Endothelial cell of umbilical vein (primary cell): Measurements from ENCODE around the gene CARD19. TPM values are rescaled to one million over a fixed set of nuclear protein-coding genes. Genes with fewer than 3 reads are reported as not detected.

Experiments used
- BruUV-seq: library from RNA; stranded (reverse); fragments of 400-500 nt; replicated peaks from 2 replicates; lab custom pipeline; 2021; lab: Mats Ljungman, UMichigan
- CTCF ChIA-PET: fragments of 300-600, 350-600 bp; sonication (Branson Sonifier 250); formaldehyde crosslinking; loops from one replicate; lab custom pipeline; 2021; ENCODE audit warnings: antibody characterized with exemption, inconsistent platforms; lab: Charles Lee
- POLR2A ChIA-PET: fragments of 300-600, 350-600 bp; sonication (Branson Sonifier 250); formaldehyde crosslinking; loops from one replicate; lab custom pipeline; 2021; ENCODE audit warnings: antibody characterized with exemption, inconsistent platforms; lab: Charles Lee
- DNase-seq: peaks from one replicate; pipeline ENCODE4 v3.0.0-alpha.2; 2011; ENCODE audit warnings: low read depth, low spot score
- FAIRE-seq: peaks from 2 replicates; lab custom pipeline; 2011; peaks lifted over from hg19 to GRCh38; lab: Jason Lieb, UNC
- H2AFZ ChIP-seq: 2 replicates; pipeline ENCODE4 v1.6.0; 2012; ENCODE audit warnings: low read depth, low read length, control low read depth, inconsistent platforms
- H3K27ac ChIP-seq: 2 replicates; pipeline ENCODE4 v1.5.1; 2011; ENCODE audit warnings: low read depth, mild to moderate bottlenecking, control low read depth, low read length, moderate library complexity; ENCODE audit not compliant: insufficient read depth
- H3K27me3 ChIP-seq, 2 experiments: 2 replicates each; pipeline versions ENCODE4 v1.6.0 to v1.6.1; 2011; ENCODE audit warnings: low read length in 2 of 2, mixed read lengths in 1 of 2; ENCODE audit not compliant: control insufficient read depth in 2 of 2, insufficient read depth in 2 of 2
- H3K36me3 ChIP-seq, 2 experiments: 2 replicates in 1 of 2; 3 replicates in 1 of 2; pipeline ENCODE4 v1.5.1; 2011; ENCODE audit warnings: low read length in 2 of 2, mild to moderate bottlenecking in 1 of 2, moderate library complexity in 1 of 2; ENCODE audit not compliant: control insufficient read depth in 2 of 2, insufficient read depth in 2 of 2; ENCODE audit errors: extremely low read depth in 1 of 2
- H3K4me1 ChIP-seq: 3 replicates; pipeline ENCODE4 v1.5.1; 2011; ENCODE audit warnings: mild to moderate bottlenecking, low read length; ENCODE audit not compliant: control insufficient read depth, insufficient read depth; ENCODE audit errors: extremely low read depth
- H3K4me2 ChIP-seq: 2 replicates; pipeline ENCODE4 v1.6.1; 2011; ENCODE audit warnings: low read length, control low read depth, mixed read lengths; ENCODE audit not compliant: insufficient read depth
- H3K4me3 ChIP-seq, 3 experiments: fragments of 200-600 bp in 1 of 3; sonication (generic), shearing (Covaris generic) in 1 of 3; replicated peaks in 1 of 3; 2 replicates each; pipeline ENCODE4 v1.5.1; 2011 to 2016; ENCODE audit warnings: control low read depth in 3 of 3, low read length in 3 of 3, mild to moderate bottlenecking in 2 of 3, inconsistent platforms in 1 of 3, low read depth in 1 of 3, moderate library complexity in 1 of 3; ENCODE audit not compliant: insufficient read depth in 1 of 3
- H3K79me2 ChIP-seq: 2 replicates; pipeline ENCODE4 v1.6.0; 2012; ENCODE audit warnings: low read length, inconsistent platforms; ENCODE audit not compliant: control insufficient read depth, insufficient read depth
- H3K9ac ChIP-seq: replicated peaks from 2 replicates; pipeline ENCODE3; 2011; ENCODE audit warnings: low read length, control low read depth; ENCODE audit not compliant: insufficient read depth; ENCODE audit errors: extremely low read depth
- H3K9me1 ChIP-seq: replicated peaks from 3 replicates; pipeline ENCODE4 v1.6.0; 2011; ENCODE audit warnings: mild to moderate bottlenecking, low read length; ENCODE audit not compliant: control insufficient read depth, insufficient read depth; ENCODE audit errors: extremely low read depth
- H3K9me3 ChIP-seq: replicated peaks from 2 replicates; pipeline ENCODE4 v1.5.1; 2012; ENCODE audit warnings: low read length, inconsistent platforms; ENCODE audit not compliant: control insufficient read depth, insufficient read depth
- H4K20me1 ChIP-seq: replicated peaks from 2 replicates; pipeline ENCODE3; 2011; ENCODE audit warnings: mild to moderate bottlenecking, low read length; ENCODE audit not compliant: control insufficient read depth, insufficient read depth; ENCODE audit errors: extremely low read depth
- EZH2 ChIP-seq: IDR thresholded peaks from 2 replicates; pipeline ENCODE4 v1.6.1; 2012; ENCODE audit warnings: borderline replicate concordance, low read depth, mild to moderate bottlenecking, moderate library complexity, low read length, inconsistent platforms; ENCODE audit not compliant: severe bottlenecking
- FOS ChIP-seq: IDR thresholded peaks from 2 replicates; pipeline ENCODE4 v1.6.1; 2011; ENCODE audit warnings: mild to moderate bottlenecking, low read length, moderate library complexity, borderline replicate concordance; ENCODE audit not compliant: insufficient read depth
- GATA2 ChIP-seq: IDR thresholded peaks from 2 replicates; pipeline ENCODE4 v1.7.0; 2011; ENCODE audit warnings: low read depth, mild to moderate bottlenecking, moderate library complexity, mixed read lengths, low read length; ENCODE audit not compliant: insufficient read length, insufficient read depth
- JUN ChIP-seq: IDR thresholded peaks from 2 replicates; pipeline ENCODE4 v1.6.1; 2011; ENCODE audit warnings: borderline replicate concordance, low read depth; ENCODE audit not compliant: insufficient read length, insufficient read depth
- MYC ChIP-seq: IDR thresholded peaks from one replicate; pipeline ENCODE4 v1.6.1; 2011; ENCODE audit warnings: mild to moderate bottlenecking, low read depth, low read length
- POLR2A ChIP-seq: IDR thresholded peaks from 2 replicates; pipeline ENCODE4 v1.6.1; 2012; ENCODE audit warnings: low read depth, mild to moderate bottlenecking, control low read depth, low read length
- dilution Hi-C: fragments of 300-500 bp; cut with MboI; formaldehyde crosslinking; loops from one replicate; pipeline ENCODE4 v1.15.0; 2019; ENCODE audit warnings: low sequenced_read_pairs; ENCODE audit not compliant: extremely low pct_ligation_motif_present
- intact Hi-C: fragments of 100-400 bp; cut with micrococcal nuclease; formaldehyde crosslinking; loops from one replicate; pipeline ENCODE4 v1.10.0; 2022
- polyA plus RNA-seq, 4 experiments: library from polyadenylated mRNA; depleted of rRNA in 3 of 4; stranded (reverse) in 3 of 4; unstranded in 1 of 4; fragments of >200 nt; gene quantifications; 2 replicates each; pipeline versions ENCODE4 v1.2.1 to v1.2.3, GENCODE V29; 2011 to 2012; ENCODE audit warnings: missing spikeins in 1 of 4
- total RNA-seq: library from RNA; stranded (reverse); gene quantifications from 2 replicates; pipeline ENCODE4 v1.2.3, GENCODE V29; 2021
- TF ChIP-seq, protein P1 (sequence below), 2 donors: IDR thresholded peaks; 1 replicate in 1 of 2; 2 replicates in 1 of 2; pipeline ENCODE4 v1.5.1; 2011; ENCODE audit warnings: low read length in 2 of 2, mild to moderate bottlenecking in 2 of 2, moderate library complexity in 2 of 2, control low read depth in 1 of 2, inconsistent platforms in 1 of 2, low read depth in 1 of 2; ENCODE audit not compliant: insufficient read depth in 1 of 2; ENCODE audit errors: extremely low read depth in 1 of 2

The CARD19 gene
- total and polyA plus RNA-seq, 2 donors (not counting 3 experiments of a cell fraction or from before 2014, with no cell fraction given) = 45.7 to 148 TPM

DNA sequence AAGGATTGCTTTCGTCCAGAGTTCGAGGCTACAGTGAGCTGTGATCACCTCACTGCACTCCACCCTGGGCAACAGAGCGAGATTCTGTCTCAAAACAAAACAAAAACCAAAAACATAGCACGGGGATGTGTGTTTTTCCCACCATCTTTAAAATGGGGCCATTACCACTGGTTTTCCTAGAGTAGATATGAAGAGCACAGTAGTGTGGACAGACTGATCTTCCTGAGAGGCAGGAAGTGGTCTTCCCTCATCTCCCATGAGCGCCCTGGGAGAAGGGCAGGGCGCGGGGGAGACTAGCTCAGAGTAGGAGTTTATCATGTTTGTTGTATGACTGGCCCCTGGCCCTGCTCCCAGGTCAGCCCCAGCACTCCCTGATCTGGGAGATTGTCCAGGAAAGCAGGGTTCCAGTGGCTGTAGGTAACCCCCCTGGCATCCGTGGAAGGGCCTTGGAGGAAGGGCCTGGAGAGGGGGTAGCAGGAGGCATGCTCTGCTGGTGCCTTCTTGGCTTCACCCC, 35.2 kb upstream of the CARD19 start:
- TF ChIP-seq EZH2 (no peak), MYC (no peak), POLR2A (no peak), FOS (no peak)
- H2AFZ ChIP-seq = no peak overlapping the region
- H3K9me1 ChIP-seq = no peaks in the 10 kb centered on the region
- no peaks in the 10 kb centered on the region for H4K20me1 ChIP-seq
- H3K4me3 ChIP-seq = no peak overlapping the region
- H3K36me3 ChIP-seq = no peaks in the 10 kb centered on the region
- DNase-seq (no peak), FAIRE-seq (no peak)
- H3K4me1 ChIP-seq = no peaks in the 10 kb centered on the region
- no peak overlapping the region for H3K4me2 ChIP-seq
- no peaks in the 10 kb centered on the region for H3K79me2 ChIP-seq
- no peaks in the 10 kb centered on the region for H3K9me3 ChIP-seq
- H3K9ac ChIP-seq = no peak overlapping the region
- intact Hi-C loops (no loop called here), dilution Hi-C loops (no loop called here)
- ChIA-PET CTCF (no interaction called here), POLR2A (no interaction called here)
- peaks cover 0 to 2% of the 10 kb centered on the region in 2 experiments for H3K27me3 ChIP-seq
- no peak overlapping the region for H3K27ac ChIP-seq
- no TSS peak for BruUV-seq

- Histone ChIP-seq H3K27me3 (peaks cover 0 to 2% of the 10 kb centered on the region in 2 experiments), H3K9ac (no peak overlapping the region), H3K4me2 (no peak overlapping the region), H3K36me3 (no peaks in the 10 kb centered on the region), H3K9me1 (no peaks in the 10 kb centered on the region), H3K4me3 (no peak overlapping the region), H3K79me2 (no peaks in the 10 kb centered on the region), H3K9me3 (no peaks in the 10 kb centered on the region), H4K20me1 (no peaks in the 10 kb centered on the region), H2AFZ (no peak overlapping the region), H3K4me1 (no peaks in the 10 kb centered on the region), H3K27ac (no peak overlapping the region)
- no TSS peak for BruUV-seq
- DNase-seq = no peak
- CTCF ChIA-PET = no interaction called here
- POLR2A ChIA-PET = no interaction called here
- dilution Hi-C loops = no loop called here
- intact Hi-C loops = no loop called here
- TF ChIP-seq EZH2 (no peak), FOS (no peak), GATA2 (no peak), JUN (no peak)
- TF ChIP-seq, protein P1, sequence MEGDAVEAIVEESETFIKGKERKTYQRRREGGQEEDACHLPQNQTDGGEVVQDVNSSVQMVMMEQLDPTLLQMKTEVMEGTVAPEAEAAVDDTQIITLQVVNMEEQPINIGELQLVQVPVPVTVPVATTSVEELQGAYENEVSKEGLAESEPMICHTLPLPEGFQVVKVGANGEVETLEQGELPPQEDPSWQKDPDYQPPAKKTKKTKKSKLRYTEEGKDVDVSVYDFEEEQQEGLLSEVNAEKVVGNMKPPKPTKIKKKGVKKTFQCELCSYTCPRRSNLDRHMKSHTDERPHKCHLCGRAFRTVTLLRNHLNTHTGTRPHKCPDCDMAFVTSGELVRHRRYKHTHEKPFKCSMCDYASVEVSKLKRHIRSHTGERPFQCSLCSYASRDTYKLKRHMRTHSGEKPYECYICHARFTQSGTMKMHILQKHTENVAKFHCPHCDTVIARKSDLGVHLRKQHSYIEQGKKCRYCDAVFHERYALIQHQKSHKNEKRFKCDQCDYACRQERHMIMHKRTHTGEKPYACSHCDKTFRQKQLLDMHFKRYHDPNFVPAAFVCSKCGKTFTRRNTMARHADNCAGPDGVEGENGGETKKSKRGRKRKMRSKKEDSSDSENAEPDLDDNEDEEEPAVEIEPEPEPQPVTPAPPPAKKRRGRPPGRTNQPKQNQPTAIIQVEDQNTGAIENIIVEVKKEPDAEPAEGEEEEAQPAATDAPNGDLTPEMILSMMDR (IDR thresholded peaks at IDR 0.05; ENCODE audit: extremely low read depth in 1 of 2, insufficient read depth in 1 of 2, low read depth in 1 of 2, low read length in 2 of 2) = no peak
- FAIRE-seq = no peak
Measured at GRCh38 chr9:93061260-93061751, 34.7 kb upstream of the CARD19 start.
